KMS-11 (cell line): ENCODE data around the gene EVI5L.

Source experiments
- H2AFZ ChIP-seq: fragments of 200-600 bp; sonication (generic); 2 replicates; pipeline ENCODE4 v1.6.1; 2016; ENCODE audit warnings: antibody characterized with exemption, mixed run types, low read depth
- H3K27ac ChIP-seq: fragments of 200-600 bp; sonication (generic); 2 replicates; pipeline ENCODE4 v1.6.1; 2016; ENCODE audit warnings: mild to moderate bottlenecking, mixed run types
- H3K27me3 ChIP-seq: fragments of 200-600 bp; sonication (generic); 2 replicates; pipeline ENCODE4 v1.6.1; 2017; ENCODE audit warnings: mild to moderate bottlenecking, low read depth, mixed run types, moderate library complexity; ENCODE audit not compliant: insufficient read depth
- H3K36me3 ChIP-seq: fragments of 200-600 bp; sonication (generic); 2 replicates; pipeline ENCODE4 v1.6.1; 2017; ENCODE audit warnings: mild to moderate bottlenecking, mixed run types; ENCODE audit not compliant: insufficient read depth
- H3K4me1 ChIP-seq: fragments of 200-600 bp; sonication (generic); 2 replicates; pipeline ENCODE4 v1.6.1; 2016; ENCODE audit warnings: mild to moderate bottlenecking, low read depth, mixed run types; ENCODE audit not compliant: poor library complexity, severe bottlenecking
- H3K4me2 ChIP-seq: fragments of 200-600 bp; sonication (generic); 2 replicates; pipeline ENCODE4 v1.7.0; 2016; ENCODE audit warnings: mild to moderate bottlenecking, mixed run types
- H3K4me3 ChIP-seq: fragments of 200-600 bp; sonication (generic); IDR thresholded peaks from 2 replicates; pipeline ENCODE4 v1.6.1; 2017; ENCODE audit warnings: low read depth, low read length, mixed read lengths; ENCODE audit not compliant: insufficient read depth
- H3K79me2 ChIP-seq: fragments of 200-600 bp; sonication (generic); 2 replicates; pipeline ENCODE4 v1.6.1; 2016; ENCODE audit warnings: low read depth, mixed run types; ENCODE audit not compliant: insufficient read depth
- H3K9ac ChIP-seq: fragments of 200-600 bp; sonication (generic); 2 replicates; pipeline ENCODE4 v1.6.1; 2016; ENCODE audit warnings: mild to moderate bottlenecking, mixed run types
- H4K20me1 ChIP-seq: fragments of 200-600 bp; sonication (generic); 2 replicates; pipeline ENCODE4 v1.6.1; 2016; ENCODE audit warnings: mild to moderate bottlenecking, mixed run types; ENCODE audit not compliant: insufficient read depth
- TF ChIP-seq, protein P1 (sequence below): fragments of 200-600 bp; sonication (generic); conservative IDR thresholded peaks from 2 replicates; pipeline ENCODE4 v1.6.1; 2017; ENCODE audit warnings: low read depth, mild to moderate bottlenecking, antibody characterized with exemption, low read length, moderate library complexity, mixed read lengths

EVI5L gene

DNA sequence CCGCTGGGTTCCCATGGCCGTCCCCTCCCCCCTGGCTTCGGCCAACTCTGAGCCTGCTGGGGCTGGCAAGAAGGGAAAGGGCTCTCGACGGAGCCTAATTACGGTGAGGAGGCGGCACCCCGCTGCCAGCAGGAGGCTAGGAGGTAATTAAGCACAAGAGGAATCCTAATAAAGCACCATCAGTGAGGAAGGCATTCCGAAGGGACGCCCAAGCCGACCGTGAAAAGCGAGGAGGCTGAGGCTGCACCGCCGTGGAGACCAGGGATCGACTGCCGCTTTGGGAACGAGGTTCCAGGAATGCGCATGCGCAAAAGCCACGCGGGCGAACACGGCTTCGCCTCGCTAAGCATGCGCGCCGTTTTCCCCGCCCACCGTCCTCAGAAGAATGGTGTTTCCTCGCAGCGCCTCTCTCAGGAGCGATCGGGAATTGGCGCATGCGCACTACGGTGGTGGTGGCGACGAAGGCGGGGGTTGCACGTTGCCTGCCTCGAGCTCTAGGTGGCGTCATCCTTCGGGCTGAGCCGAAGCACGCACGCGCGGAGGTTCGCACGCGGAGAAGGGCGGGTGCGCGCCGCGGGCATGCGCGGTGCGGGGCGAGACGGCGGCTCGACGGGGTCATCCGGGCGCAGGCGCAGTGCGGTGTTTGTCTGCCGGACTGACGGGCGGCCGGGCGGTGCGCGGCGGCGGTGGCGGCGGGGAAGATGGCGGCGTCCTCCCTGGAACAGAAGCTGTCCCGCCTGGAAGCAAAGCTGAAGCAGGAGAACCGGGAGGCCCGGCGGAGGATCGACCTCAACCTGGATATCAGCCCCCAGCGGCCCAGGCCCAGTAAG lies 73.4 kb downstream of the EVI5L start, which contains the start of gene MAP2K7:
Gene MAP2K7, plus strand, starts transcription at position 634 of the 830 bp plus-strand sequence. Its CDS starts 68 bp downstream, at position 702.
- Histone ChIP-seq H3K36me3 (no peaks in the 10 kb centered on the region), H3K4me2 (peak within 1 kb of the TSS; percentile 89), H3K4me3 (no peak within 1 kb of the TSS), H4K20me1 (no peaks in the 10 kb centered on the region), H3K79me2 (peaks cover 31% of the 10 kb centered on the region), H3K4me1 (peaks cover 5% of the 10 kb centered on the region), H3K27me3 (no peaks in the 10 kb centered on the region), H2AFZ (peak within 1 kb of the TSS; percentile 60), H3K27ac (peak within 1 kb of the TSS; percentile 45), H3K9ac (peak within 1 kb of the TSS; percentile 73)
- TF ChIP-seq, protein P1, sequence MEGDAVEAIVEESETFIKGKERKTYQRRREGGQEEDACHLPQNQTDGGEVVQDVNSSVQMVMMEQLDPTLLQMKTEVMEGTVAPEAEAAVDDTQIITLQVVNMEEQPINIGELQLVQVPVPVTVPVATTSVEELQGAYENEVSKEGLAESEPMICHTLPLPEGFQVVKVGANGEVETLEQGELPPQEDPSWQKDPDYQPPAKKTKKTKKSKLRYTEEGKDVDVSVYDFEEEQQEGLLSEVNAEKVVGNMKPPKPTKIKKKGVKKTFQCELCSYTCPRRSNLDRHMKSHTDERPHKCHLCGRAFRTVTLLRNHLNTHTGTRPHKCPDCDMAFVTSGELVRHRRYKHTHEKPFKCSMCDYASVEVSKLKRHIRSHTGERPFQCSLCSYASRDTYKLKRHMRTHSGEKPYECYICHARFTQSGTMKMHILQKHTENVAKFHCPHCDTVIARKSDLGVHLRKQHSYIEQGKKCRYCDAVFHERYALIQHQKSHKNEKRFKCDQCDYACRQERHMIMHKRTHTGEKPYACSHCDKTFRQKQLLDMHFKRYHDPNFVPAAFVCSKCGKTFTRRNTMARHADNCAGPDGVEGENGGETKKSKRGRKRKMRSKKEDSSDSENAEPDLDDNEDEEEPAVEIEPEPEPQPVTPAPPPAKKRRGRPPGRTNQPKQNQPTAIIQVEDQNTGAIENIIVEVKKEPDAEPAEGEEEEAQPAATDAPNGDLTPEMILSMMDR: peak; percentile 56

DNA sequence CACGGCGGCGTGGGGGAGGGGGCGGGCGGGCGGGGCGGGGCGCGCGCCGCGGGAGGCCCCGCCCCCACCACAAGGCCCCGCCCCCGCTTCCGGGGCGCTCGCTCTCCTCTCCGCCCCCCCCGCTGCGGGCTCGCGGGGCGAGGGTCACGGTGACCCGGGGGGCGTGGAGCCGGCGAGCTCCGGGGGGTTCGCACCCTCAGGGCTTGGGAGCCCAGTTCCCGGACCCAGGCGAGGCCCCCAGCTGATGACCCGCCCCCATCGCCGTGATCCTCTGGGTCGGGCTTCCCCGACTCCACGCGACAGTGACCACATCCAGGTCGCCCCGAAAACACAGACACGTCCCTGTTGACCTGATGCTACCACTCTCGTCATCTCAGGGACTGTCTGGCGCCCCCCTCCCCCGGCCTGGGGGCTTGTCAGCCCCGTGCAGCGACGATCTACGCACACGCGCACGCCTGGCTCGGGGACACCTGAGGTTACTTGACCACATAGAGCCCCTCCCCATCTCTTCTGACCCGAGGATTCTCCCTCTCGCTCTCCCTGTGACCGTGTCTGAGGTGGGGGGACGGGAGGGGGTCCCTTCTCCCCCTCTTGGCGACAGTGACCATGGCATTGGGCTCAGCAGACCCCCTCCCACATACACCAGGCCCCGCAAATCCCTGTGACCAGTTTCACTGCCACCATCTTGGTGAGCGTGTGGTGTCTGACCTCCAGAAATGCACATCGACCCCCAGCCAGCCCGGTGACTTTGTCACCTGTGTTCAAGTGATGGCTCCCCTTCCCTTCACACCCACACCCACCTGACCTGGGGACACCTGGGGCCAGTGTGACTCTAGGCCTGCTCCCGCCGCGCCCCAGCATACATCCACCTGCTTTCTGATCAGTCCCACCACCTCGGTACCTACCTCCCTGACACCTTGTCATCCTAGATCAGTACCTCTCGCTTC lies 74.3 kb downstream of the EVI5L start:
- no peak overlapping the region for H3K4me3 ChIP-seq
- H3K27me3 ChIP-seq: no peaks in the 10 kb centered on the region
- no peaks in the 10 kb centered on the region for H3K36me3 ChIP-seq
- H3K79me2 ChIP-seq: peaks cover 31% of the 10 kb centered on the region
- H3K4me2 ChIP-seq: peak overlapping the region; percentile 74
- TF ChIP-seq, protein P1: no peak
- H3K27ac ChIP-seq: peak overlapping the region; percentile 38
- H3K9ac ChIP-seq: peak overlapping the region; percentile 73
- H3K4me1 ChIP-seq: peaks cover 5% of the 10 kb centered on the region
- peak overlapping the region; percentile 30; the same call in 1 of the 2 replicates for H2AFZ ChIP-seq
- no peaks in the 10 kb centered on the region for H4K20me1 ChIP-seq

DNA sequence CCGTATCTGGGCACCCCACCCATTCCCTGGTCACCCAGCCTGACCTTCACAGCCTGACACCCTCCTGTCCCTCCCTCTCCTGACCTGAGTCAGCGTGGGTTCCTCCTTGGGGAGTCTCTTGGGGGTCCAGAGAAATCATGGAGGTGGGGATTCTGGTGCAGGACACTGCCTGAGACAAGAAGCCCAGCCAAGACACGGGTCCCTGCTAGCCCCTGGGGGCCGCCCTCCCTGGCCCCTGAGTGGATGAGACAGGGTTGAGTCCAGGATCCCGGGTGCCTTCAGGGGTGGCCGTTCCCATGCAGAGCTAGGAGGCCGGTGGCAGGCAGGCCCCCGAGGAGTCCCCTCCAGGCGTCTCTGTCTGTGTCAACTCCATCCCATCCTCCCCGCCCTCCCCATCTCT lies 75.2 kb downstream of the EVI5L start:
- peak overlapping the region; percentile 71; the same call in 1 of the 2 replicates for H3K9ac ChIP-seq
- H3K4me1 ChIP-seq: peaks cover 5% of the 10 kb centered on the region
- no peaks in the 10 kb centered on the region for H4K20me1 ChIP-seq
- H3K4me2 ChIP-seq: peak overlapping the region; percentile 74
- H3K36me3 ChIP-seq: no peaks in the 10 kb centered on the region
- H3K4me3 ChIP-seq: no peak overlapping the region
- H3K79me2 ChIP-seq: peaks cover 31% of the 10 kb centered on the region
- no peaks in the 10 kb centered on the region for H3K27me3 ChIP-seq
- TF ChIP-seq, protein P1: no peak
- H3K27ac ChIP-seq: no peak overlapping the region
- no peak overlapping the region for H2AFZ ChIP-seq

DNA sequence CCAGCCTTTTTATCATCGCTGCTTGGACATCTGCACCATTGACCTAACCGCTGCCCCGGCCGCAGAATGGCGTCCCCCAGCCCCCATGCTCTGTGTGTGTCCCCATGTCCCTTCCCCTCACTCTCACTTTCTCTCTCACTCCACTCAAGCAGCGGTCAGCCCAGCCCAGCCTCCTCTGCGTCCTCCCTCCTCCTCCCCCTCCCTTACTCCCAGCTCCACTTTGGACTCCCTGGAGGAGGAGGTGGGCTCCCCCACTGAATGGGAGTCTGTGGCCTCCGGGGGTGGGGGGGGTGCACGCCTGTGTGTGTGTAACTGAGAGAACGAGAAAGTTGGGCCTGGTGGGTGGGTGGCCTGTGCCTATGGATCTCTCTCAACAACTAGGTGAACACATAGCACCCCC lies 75.8 kb downstream of the EVI5L start:
- Histone ChIP-seq H3K79me2 (peaks cover 31% of the 10 kb centered on the region), H3K4me2 (no peak overlapping the region), H3K27me3 (no peaks in the 10 kb centered on the region), H3K36me3 (no peaks in the 10 kb centered on the region), H3K4me3 (no peak overlapping the region), H3K9ac (no peak overlapping the region), H3K4me1 (peaks cover 5% of the 10 kb centered on the region), H2AFZ (no peak overlapping the region), H4K20me1 (no peaks in the 10 kb centered on the region), H3K27ac (no peak overlapping the region)
- TF ChIP-seq, protein P1: no peak
